Amygdala (tissue), 56 donors: ENCODE data around the gene CEP192.
"Not testable (repeated sequence)": the region's sequence is repeated elsewhere in the genome, so short reads cannot be mapped to it uniquely, and the experiment has no call there.

Experiments
- DNase-seq, 56 donors: peaks; one replicate each; lab custom pipeline; 2025; lab: John Stamatoyannopoulos, UW

CEP192 gene

DNA sequence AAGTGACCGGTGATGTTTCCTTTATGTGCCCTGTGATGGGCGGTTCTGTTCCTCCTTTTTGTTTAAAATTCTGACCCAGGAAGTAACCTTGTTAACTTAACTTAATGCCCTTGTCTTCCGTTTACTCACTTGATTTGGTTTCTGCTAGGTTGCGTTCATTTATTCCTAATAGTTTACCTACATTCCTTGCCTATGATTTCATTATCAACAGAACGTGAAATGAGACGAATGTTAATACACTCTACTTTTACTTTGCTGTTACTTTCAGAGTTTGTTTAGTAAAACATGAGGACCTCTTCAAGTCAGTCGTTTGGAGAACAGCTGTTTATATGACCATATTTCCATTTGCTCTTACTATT is 638 bp downstream of the CEP192 start:
- no peak for DNase-seq

DNA sequence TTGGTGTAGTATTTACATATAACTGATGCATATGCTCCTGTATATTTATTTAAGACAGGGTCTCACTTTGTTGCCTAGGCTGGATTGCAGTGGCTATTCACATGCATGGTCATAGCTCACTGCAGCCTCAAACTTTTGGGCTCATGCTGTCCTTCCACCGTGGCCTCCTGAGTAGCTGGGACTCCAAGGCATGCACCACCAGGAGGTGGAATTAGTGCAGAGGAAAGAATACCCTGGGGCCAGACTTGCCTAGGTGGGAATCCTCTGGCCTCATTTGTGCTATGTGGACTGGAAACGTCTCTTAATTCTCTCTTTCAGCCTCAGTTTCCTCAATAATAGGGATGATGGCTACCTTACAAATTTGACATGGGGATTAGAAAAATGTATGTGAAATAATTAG is 2.3 kb downstream of the CEP192 start:
- DNase-seq = no peak

DNA sequence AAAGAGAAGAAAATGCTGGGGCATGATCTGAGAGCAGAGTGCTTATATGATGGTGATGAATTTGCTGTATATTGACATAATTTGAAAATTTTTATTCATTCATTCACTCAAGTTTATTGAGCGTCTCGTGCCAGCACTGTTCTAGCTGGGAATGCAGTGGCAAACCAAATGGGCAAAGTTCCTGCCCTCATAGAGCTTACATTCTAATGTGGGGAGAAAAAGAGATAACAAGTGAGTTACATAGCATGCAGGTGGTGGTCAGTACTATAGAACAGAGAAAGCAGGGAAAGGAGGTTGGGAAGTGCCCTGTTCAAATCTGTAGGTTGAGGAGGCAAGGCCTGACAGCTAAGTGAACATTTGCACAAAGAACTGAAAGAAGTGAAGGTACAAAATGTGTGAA is 4.3 kb downstream of the CEP192 start:
- DNase-seq = no peak

DNA sequence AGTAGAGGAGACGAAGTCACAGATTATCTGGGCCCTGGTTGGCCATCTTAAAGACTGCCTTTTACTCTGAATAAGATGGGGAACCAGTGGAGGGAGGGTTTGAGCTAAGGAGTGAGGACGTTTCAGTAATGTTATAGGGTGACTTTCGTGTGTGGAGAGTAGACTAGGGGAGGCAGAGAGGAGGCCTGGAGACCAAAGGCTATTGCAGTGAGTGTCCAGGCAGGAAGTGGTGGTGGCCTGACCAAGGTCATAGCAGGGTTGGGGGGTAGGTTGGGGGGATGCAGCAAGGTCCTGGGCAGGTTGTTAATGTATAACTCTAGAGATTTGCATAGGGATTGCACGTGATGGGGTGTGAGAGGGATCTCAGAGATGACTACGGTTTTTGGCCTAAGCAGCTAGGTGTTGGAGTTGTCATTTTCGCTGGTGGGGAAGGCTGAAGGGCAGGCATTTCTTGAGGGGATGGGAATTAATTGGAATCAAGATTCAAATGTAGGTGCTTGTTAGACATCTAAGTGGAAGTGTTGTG is 4.9 kb downstream of the CEP192 start:
- DNase-seq = no peak

DNA sequence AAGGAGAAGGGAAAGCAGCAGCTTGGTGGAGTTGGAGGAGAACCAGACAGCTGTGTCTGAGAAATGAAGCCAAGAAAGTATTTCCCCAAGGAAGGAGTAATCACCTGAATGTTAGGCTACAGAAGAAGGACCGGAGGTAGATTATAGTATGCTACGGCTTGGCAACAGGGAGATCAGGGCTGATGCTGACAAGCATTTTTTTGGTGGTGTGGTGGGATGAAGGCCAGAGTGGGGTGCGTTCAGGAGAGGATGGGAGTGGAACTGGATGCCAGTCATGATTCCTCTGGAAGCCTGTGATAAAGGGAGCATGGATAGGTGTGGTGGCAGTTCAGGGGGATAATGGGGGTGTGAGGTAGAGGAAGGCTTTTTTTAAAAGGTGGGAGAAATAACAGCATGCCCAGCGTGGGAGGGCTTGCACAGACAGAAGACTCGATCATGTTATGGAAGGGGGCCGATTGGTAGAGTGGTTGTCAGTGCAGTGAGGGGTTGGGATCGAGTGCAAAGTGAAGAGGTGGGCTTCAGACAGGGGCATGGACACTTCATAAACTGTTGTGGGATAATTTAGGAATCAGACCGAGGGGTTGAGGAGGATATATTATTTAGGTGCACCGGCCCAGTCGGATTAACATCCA is 5.6 kb downstream of the CEP192 start:
- DNase-seq = peak in 1 of 56 donors; percentile 11

DNA sequence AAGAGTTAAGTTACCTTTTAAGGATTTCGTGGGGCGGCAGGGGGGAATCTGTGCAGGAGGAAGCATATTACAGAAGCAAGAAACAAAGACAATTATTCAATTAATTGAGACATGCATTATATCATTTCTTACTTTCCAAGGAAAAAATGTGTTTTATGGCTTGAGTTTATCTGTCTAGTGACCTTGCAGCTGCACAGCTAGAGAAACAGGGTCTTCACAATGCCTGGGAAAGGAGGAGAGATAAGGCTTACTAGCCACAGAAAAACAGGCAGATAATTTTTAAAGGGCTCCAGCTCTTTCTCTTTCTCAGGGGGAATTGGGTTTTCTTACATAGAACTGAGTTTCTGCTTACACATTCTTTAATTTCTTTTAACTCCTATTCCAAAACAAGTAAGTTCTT is 6.2 kb downstream of the CEP192 start:
- not testable (repeated sequence) for DNase-seq

DNA sequence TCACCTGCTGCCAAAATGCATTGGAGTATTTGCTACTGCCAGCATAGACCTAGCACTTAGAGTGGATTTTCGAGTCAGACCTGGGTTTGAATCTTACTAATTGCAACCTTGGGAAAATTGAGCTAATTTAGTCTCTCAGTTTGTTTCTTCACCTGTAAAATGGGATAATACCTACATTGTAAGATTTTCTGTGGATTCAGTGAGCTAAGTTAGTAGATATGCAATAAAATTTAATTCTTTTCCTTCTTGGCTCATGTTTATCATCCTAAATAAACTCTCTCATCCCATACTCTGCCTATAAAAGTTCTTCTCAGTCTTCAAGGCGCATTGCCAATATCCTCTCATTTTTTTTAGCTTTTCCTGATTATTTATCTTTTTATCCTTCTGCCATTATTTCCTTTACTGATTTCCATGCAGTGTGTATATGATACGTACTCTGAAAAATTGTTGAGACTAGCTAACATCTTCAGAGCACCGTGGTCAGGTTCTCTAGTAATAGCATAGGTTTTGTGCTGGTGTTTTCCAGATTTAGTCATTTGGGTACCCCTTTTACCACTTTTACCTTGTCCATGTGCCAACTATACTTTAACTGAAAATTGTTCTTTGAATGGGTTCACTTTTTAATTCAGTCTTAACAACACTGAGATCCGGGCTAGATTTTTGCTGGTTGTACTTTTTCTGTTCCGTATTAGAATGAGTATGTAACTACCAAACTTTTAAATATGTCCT is 7.3 kb downstream of the CEP192 start:
- DNase-seq = no peak

DNA sequence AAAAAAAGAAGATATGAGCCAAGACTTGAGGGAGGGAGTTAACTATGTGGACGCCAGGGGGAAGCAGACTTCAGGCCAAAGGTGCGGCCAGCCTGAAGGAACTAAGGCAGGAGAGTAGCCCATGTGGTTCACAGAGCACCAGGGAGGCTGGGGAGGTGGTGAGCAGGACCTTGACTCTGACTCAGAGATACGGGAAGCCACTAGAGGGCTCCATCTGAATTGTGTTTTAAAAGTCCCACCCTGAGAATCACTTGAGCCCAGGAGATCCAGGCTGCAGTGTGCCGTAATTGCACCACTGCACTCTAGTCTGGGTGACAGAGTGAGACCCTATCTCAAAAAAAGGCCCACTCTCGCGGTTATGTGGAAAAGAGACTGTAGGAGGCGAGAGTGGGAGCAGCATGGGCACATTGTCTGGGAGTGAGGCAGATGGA is 12.3 kb downstream of the CEP192 start:
- no peak for DNase-seq

DNA sequence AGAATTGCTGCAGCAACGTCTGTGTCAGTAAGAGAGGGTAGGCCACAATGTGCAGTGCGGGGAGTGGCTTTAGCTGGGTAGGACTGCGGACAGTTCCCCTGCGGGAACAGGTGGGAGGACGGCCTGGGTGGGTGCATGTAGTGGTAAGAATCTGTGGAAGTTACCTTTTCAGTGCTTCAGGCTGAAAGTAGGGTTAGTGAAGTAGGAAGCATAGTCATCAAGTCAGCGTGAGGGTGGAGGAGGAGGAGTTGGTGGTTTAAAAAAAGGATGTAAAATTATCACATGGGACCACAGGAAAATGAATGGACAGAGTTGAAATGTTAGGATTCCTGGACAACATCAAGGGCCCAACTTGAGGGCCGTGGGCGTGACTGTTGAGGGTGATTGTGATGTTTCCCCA is 13.2 kb downstream of the CEP192 start:
- no peak for DNase-seq

DNA sequence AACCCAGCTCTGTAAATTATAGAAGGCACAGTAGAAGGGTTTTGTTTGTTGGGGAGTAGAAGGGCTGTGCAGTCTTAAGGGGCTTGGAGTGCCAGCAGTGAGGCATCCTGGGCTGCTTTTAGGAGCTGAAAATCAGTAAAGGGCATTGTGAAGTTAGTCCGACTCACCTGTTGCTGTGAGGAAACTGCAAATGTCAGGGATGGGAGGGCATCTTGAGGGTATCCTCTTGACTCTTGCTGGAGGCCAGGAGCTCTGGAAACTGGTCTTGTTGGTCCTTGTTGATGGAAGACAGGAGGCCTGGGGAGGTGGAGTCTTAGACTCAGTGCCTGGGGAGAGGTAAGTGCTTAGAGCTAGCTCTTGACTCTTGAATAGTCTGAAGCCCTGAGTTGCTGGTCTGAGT is 14.1 kb downstream of the CEP192 start:
- DNase-seq = no peak

DNA sequence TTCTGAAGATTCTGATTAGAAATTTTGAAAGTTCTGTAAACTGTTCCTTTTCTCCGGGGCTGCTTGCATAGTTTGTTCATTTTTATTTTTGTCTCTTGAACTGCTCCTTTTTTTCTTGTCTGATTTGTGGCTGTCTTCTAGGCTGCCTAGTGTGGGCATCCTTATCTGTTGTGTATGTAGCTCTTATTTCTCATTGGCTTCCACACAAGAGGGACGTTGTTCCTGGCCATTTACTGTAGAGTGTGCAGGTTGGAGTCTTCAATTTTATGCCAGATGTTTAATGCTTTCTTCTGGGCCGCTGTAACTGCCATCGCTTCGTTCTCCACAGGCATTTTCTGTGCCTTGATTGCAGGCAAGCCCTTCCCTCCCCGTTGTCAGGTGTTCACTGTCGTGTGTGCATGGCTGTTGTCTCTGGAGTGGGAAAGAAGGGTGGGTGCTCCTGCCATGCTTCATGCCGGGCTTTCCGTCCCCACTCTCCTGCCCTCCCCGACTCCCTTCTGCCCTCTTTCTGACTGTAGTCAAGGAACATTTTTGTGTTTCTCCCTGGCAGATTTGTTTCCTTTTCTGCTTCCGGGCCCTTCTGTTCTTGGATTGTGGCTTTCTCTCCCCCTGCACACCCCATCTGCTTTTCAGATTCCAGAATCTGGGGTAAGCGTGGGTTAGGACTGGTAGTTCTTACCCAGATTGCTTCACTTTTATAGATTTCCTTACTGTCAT is 15.5 kb downstream of the CEP192 start:
- DNase-seq = peak in 1 of 56 donors; percentile 5

DNA sequence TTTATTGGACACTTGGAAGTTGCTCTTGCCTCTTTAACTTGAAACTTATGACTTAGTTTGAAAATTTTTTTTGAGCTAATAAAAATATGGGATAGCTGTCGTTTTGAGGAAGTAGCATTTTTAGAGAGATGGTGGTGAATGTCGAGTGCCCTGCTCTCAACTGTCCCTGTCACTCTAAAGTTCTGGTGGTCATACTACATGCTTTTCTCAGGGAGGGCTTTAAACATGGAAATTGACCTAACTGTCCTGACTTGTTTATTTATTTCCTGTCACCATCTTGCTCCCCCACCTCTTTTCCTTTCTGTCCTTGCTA is 16.0 kb downstream of the CEP192 start:
- no peak for DNase-seq

DNA sequence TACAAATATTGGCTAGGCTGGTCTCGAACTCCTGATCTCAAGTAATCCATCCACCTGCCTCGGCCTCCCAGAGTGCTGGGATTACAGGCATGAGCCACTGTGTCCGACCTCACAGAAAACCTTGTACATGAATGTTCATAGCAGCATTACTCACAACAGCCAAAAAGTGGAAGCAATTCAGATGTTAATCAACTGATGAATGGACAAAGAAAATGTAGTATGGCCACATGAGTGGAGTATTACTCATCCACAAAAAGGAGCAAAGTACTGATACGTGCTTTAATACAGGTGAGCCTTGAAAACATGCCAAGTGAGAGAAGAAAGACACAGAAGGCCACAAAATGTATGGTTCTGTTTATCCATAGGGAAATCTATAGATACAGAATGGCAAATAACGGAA is 20.6 kb downstream of the CEP192 start:
- DNase-seq = no peak

DNA sequence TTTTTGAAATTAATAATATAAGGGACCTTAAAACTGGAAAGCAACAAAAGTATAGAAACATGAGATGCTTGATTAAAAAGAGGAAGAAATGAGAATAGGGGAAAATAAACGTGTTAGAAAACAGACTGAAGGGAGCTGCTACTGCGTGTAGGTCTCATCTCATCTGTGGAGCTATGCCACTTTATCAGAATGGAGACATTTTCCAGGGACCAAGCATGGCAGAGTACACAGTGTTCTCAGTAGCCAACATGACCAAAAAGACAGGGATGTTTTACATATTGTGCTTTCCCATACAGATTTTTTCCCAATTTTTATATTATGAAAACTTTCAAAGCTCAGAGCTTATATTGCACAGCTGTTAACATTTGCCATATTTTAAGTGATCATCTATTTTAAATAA is 23.1 kb downstream of the CEP192 start:
- DNase-seq = no peak

DNA sequence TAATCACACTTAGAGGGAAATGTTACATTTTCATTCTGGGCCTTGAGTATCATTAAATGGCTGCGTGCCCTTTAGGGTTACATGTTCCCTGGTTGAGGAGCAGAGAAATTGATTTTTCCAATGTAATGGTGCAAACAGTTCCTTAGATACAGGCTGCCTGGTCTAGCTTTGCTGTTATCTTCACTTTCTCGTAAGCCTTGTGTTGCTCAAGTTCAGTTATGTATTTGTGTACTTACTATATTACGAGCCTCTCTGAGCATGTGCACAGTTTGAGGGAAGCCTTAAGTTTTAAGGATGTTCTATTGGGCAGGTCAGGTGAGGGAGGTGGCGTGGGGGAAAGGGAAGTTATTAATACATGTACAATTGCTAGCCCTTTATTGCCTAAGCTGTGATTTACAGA is 23.7 kb downstream of the CEP192 start:
- no peak for DNase-seq

DNA sequence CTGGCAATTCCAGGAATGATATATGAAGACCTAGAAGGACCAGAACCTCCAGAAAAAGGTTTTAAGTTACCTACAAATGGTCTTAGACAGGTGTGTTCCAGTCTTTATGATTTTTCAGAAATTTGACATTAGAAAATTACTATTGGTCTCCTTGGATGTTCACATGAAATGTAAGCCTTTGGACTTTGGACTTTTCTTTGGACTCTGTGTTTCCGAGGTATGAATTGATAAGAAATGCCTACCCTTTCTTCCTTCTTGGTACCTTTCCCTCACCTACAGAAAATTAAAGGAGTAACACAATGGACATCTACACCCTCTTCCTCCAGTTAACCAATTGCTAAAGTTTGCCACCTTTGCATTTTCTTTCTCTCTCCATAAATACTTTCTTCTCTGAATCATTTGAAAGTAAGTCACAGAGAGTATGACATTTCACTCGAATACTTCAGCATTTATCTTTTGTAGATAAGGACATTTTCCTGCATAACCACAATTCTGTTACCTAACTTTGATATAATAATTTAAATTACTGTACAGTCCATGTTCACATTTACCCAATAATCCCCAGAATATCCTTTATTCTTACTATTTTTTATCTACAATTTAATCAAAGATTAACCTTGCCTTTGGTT is 26.2 kb downstream of the CEP192 start:
- no peak for DNase-seq

DNA sequence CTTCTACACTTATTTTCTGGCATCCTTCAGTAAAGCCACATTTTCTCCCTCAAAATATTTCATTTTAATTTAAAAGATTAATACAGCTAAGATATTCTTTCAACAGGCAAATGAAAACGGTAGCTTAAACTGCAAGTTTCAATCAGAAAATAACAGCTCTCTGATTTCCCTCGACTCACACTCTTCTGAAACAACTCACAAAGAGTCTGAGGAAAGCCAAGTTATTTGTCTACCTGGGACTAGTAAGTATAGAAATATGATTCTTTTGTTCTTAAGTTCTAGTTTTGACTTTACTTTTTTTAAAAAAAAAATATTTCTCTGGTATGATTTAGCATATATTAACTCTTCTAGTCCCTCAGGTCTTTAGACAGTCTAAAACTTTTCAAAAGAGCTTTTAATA is 27.2 kb downstream of the CEP192 start:
- no peak for DNase-seq

DNA sequence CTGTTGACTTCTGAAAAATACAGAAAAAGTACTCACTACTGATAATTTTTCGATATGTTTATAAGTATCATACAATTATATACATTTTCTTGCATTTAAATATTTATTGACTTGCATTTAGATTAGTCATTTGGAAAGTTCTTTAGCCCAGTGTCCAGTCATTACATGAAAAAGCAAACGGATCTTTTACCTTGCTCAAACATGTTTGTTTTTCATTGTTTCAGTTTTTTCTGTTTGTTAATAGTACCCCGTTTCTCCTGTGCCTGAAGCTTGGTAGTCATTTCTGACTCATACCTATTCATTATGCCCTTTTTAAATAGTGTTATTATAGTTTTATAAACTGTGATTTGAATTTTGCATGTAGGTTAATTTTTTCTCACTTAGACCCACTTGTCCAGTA is 28.1 kb downstream of the CEP192 start:
- DNase-seq = no peak

DNA sequence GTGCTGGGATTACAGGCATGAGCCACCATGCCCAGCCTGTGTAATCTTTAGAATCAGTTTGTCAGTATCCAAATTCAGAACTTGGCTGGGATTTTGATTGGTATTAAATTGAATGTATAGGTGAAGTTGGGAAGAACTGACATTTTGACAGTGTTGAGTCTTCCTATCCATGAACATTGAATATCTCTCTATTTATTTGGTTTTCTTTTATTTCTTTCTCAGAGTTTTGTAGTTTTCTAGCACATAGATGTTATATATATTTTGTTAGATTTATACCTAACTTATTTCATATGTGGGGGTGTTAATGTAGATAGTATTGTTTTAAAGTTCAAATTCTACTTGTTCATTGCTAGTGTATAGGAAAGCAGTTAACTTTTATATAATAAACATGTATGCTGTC is 31.5 kb downstream of the CEP192 start:
- no peak for DNase-seq

DNA sequence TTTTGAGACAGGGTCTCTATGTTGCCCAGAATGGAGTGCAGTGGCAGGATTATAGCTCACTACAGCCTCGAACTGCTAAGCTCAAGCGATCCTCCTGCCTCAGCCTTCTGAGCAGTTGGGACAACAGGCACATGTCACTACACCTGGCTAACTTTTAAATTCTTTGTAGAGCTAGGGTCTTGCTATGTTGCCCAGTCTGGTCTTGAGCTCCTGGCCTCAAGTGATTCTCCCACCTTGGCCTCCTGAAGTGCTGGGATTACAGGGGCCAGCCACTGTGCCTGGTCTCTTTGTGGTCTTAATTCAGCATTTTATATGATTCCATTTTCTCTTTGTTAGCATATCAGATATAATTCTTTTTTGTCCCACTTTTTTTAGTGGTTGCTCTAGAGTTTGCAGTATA is 34.1 kb downstream of the CEP192 start:
- no peak for DNase-seq

DNA sequence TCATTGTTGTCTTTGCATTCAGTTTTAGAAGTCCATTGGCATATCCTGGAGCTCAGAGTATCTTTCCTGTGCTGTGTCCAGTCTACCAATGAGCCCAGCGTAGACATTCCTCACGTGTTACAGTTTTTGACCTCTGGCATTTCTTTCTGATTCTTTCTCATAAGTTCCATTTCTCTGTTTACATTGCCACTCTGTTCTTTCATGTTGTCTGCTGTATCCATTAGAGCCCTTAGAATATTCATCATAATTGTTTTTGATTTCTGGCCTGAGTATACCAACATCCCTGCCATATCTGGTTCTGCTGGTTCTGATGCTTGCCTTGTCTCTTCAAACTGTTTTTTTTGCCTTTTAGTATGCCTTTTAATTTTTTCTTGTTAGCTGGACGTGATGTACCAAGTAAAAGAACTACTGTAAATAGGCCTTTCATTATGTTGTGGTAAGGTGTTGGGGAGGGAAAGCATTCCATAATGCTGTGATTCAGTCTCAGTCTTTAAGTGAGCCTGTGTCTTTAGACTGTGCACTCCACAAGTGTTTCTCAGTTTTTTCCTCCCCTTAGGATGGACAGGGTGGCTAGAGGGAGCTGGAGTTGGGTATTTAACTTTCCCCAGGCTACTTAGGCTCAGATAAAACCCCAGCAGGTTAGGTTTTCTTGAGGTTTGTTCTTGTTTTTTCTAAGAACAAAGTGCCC is 35.6 kb downstream of the CEP192 start:
- DNase-seq = no peak
